Osteoblast (primary cell): ENCODE results near the gene VWA5A. TPM values are rescaled to one million over a fixed set of nuclear protein-coding genes. Genes with fewer than 3 reads are reported as not detected.

ENCODE experiments used
- DNase-seq: peaks from one replicate; pipeline ENCODE4 v3.0.0; 2011; ENCODE audit warnings: low spot score, mixed read lengths; ENCODE audit not compliant: insufficient read length; ENCODE audit errors: missing footprints
- H2AFZ ChIP-seq: 2 replicates; pipeline ENCODE4 v1.6.0; 2011; ENCODE audit warnings: mild to moderate bottlenecking, low read length
- H3K27ac ChIP-seq: 2 replicates; pipeline ENCODE4 v1.5.1; 2011; ENCODE audit warnings: mild to moderate bottlenecking, low read depth, low read length, moderate library complexity
- H3K27me3 ChIP-seq: 2 replicates; pipeline ENCODE4 v1.6.0; 2012; ENCODE audit warnings: mild to moderate bottlenecking, control low read depth, inconsistent platforms, low read length, moderate library complexity; ENCODE audit not compliant: insufficient read depth
- H3K36me3 ChIP-seq: 2 replicates; pipeline ENCODE4 v1.5.1; 2011; ENCODE audit warnings: mild to moderate bottlenecking, low read length, control low read depth, moderate library complexity; ENCODE audit not compliant: insufficient read depth
- H3K4me1 ChIP-seq: 2 replicates; pipeline ENCODE4 v1.5.1; 2011; ENCODE audit warnings: mild to moderate bottlenecking, low read length, control low read depth, moderate library complexity; ENCODE audit not compliant: insufficient read depth
- H3K4me2 ChIP-seq: 2 replicates; pipeline ENCODE4 v1.6.0; 2011; ENCODE audit warnings: mild to moderate bottlenecking, low read length; ENCODE audit not compliant: insufficient read depth
- H3K4me3 ChIP-seq: fragments of 200-600 bp; sonication (generic); 3 replicates; pipeline ENCODE4 v1.5.1; 2012; ENCODE audit warnings: mild to moderate bottlenecking, low read length, inconsistent platforms; ENCODE audit not compliant: insufficient read depth
- H3K79me2 ChIP-seq: 2 replicates; pipeline ENCODE4 v1.6.0; 2012; ENCODE audit warnings: mild to moderate bottlenecking, low read length, control low read depth, inconsistent platforms; ENCODE audit not compliant: insufficient read depth
- H3K9me3 ChIP-seq: 2 replicates; pipeline ENCODE4 v1.5.1; 2011; ENCODE audit warnings: low read depth, low read length, control low read depth
- H4K20me1 ChIP-seq: 2 replicates; pipeline ENCODE4 v1.6.0; 2012; ENCODE audit warnings: mild to moderate bottlenecking, low read length, control low read depth; ENCODE audit not compliant: insufficient read depth
- total RNA-seq: library from RNA; depleted of rRNA; stranded (reverse); fragments of >200 nt; gene quantifications from 2 replicates; pipeline ENCODE4 v1.2.3, GENCODE V29; 2012
- TF ChIP-seq, protein P1 (sequence below): IDR thresholded peaks from 2 replicates; pipeline ENCODE4 v1.5.1; 2011; ENCODE audit warnings: mild to moderate bottlenecking, low read depth, low read length, moderate library complexity; ENCODE audit errors: extremely low read depth

The VWA5A gene
- total RNA-seq, 1 donor, result 12.3 TPM

DNA sequence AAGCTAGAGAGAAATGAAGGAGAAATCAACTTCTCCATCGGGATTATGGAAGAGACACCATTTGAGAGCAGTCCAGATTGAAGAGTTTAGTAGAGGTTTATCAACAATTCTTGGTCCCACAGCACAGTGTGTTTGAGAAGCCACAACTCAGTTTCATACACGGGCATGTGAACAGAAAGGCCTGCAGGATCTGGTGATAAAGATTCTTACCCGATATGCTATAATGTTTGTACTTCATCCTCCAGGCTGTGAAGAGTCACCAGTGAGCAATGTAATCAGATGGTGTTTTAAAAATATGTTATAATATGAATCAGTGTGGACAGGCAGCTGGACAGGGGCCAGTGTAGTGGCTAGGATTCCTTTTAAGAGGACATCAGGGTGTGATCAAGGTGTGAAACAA, 29.7 kb upstream of the VWA5A start:
- H3K79me2 ChIP-seq, result no peaks in the 10 kb centered on the region
- no peaks in the 10 kb centered on the region for H3K36me3 ChIP-seq
- TF ChIP-seq, protein P1, sequence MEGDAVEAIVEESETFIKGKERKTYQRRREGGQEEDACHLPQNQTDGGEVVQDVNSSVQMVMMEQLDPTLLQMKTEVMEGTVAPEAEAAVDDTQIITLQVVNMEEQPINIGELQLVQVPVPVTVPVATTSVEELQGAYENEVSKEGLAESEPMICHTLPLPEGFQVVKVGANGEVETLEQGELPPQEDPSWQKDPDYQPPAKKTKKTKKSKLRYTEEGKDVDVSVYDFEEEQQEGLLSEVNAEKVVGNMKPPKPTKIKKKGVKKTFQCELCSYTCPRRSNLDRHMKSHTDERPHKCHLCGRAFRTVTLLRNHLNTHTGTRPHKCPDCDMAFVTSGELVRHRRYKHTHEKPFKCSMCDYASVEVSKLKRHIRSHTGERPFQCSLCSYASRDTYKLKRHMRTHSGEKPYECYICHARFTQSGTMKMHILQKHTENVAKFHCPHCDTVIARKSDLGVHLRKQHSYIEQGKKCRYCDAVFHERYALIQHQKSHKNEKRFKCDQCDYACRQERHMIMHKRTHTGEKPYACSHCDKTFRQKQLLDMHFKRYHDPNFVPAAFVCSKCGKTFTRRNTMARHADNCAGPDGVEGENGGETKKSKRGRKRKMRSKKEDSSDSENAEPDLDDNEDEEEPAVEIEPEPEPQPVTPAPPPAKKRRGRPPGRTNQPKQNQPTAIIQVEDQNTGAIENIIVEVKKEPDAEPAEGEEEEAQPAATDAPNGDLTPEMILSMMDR, result no peak
- no peak overlapping the region for H3K4me2 ChIP-seq
- DNase-seq, result no peak
- no peak overlapping the region for H3K4me3 ChIP-seq
- H3K27me3 ChIP-seq, result peaks cover 3% of the 10 kb centered on the region
- H3K27ac ChIP-seq, result no peak overlapping the region
- no peaks in the 10 kb centered on the region for H3K9me3 ChIP-seq
- H2AFZ ChIP-seq, result no peak overlapping the region
- H4K20me1 ChIP-seq, result no peaks in the 10 kb centered on the region
- H3K4me1 ChIP-seq, result no peaks in the 10 kb centered on the region

DNA sequence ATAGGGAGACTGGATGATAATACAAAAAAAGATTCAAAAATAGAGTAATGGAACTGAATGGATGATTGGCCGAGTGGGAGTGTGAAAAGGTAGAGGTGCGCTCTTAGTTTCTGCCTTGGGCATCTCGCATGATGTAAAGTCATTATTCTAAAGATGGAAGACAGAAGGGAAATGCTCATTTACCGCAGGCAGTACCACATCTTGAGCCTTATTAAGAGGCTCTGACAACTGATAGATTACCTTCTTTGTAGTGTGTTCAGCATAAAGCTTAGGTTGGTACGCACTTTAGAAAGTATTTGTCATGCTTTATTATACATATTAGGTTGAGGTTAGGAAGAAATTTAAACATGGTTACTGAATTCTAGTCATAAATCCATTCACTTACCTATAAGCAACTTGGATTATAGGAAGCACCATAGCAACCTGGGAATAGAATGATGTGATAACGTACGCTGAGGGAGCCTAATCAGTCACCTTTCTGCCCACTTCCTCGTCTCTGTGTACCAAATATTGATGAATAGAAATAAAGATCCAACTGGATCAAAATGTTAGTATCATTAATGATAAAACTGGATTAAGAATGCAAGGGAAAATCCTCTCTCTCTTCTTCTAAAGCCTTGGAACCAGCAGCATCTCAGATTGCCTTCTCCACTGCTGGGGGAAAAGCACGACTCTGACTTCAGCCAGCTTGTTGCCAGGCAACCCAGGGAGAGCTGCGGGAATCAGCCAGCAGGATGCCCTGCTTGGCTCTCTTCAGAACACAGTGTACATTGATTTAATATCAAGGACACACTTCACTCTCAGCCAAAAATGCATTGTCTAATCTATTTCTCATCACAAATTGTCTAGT, 29.0 kb upstream of the VWA5A start:
- no peak overlapping the region for H3K27ac ChIP-seq
- H4K20me1 ChIP-seq, result no peaks in the 10 kb centered on the region
- no peak overlapping the region for H3K4me2 ChIP-seq
- H2AFZ ChIP-seq, result no peak overlapping the region
- no peaks in the 10 kb centered on the region for H3K4me1 ChIP-seq
- no peak overlapping the region for H3K4me3 ChIP-seq
- H3K36me3 ChIP-seq, result no peaks in the 10 kb centered on the region
- H3K27me3 ChIP-seq, result peaks cover 3% of the 10 kb centered on the region
- TF ChIP-seq, protein P1, result no peak
- no peaks in the 10 kb centered on the region for H3K79me2 ChIP-seq
- H3K9me3 ChIP-seq, result no peaks in the 10 kb centered on the region
- DNase-seq, result no peak

GRCh38 chr11:124090996-124091395, 24.3 kb upstream of the VWA5A start:
- TF ChIP-seq, protein P1, result no peak
- Histone ChIP-seq H2AFZ (no peak overlapping the region), H3K79me2 (no peaks in the 10 kb centered on the region), H3K4me3 (no peak overlapping the region), H4K20me1 (no peaks in the 10 kb centered on the region), H3K9me3 (no peaks in the 10 kb centered on the region), H3K4me2 (no peak overlapping the region), H3K36me3 (no peaks in the 10 kb centered on the region), H3K27me3 (peaks cover 3% of the 10 kb centered on the region), H3K4me1 (no peaks in the 10 kb centered on the region), H3K27ac (no peak overlapping the region)
- DNase-seq, result no peak

DNA sequence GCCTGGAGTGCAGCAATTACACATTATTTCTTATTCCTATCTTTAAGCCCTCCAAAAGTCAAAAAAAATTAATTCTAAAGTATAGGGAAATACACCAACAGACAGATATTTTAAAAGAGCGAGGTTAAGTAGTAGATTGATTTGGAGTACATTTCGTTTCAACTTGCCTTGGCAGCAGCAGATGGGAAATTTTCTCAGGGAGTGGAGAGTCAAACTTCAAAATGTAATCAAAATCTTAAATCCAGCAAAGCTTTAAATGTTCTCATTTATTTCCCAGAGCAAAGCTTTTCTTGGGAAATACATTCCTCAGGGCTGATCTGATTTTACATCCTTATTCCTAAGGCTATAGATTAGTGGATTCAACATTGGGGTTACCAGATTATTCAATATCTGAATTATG, 21.9 kb upstream of the VWA5A start:
- TF ChIP-seq, protein P1, result no peak
- H4K20me1 ChIP-seq, result no peaks in the 10 kb centered on the region
- no peaks in the 10 kb centered on the region for H3K27me3 ChIP-seq
- H3K36me3 ChIP-seq, result no peaks in the 10 kb centered on the region
- no peak overlapping the region for H3K27ac ChIP-seq
- no peaks in the 10 kb centered on the region for H3K79me2 ChIP-seq
- H3K4me1 ChIP-seq, result no peaks in the 10 kb centered on the region
- H3K9me3 ChIP-seq, result no peaks in the 10 kb centered on the region
- H2AFZ ChIP-seq, result no peak overlapping the region
- DNase-seq, result no peak
- no peak overlapping the region for H3K4me3 ChIP-seq
- H3K4me2 ChIP-seq, result no peak overlapping the region
